HG03064 (cell line): ENCODE data around the gene SAXO2.
"Not testable (repeated sequence)": the region's sequence is repeated elsewhere in the genome, so short reads cannot be mapped to it uniquely, and the experiment has no call there.

Experiments
- ATAC-seq: cut with Tn5 transposase; IDR thresholded peaks from one replicate; pipeline ENCODE4 v1.9.1; 2021; ENCODE audit warnings: low read depth; ENCODE audit not compliant: unreplicated experiment

The SAXO2 gene

DNA sequence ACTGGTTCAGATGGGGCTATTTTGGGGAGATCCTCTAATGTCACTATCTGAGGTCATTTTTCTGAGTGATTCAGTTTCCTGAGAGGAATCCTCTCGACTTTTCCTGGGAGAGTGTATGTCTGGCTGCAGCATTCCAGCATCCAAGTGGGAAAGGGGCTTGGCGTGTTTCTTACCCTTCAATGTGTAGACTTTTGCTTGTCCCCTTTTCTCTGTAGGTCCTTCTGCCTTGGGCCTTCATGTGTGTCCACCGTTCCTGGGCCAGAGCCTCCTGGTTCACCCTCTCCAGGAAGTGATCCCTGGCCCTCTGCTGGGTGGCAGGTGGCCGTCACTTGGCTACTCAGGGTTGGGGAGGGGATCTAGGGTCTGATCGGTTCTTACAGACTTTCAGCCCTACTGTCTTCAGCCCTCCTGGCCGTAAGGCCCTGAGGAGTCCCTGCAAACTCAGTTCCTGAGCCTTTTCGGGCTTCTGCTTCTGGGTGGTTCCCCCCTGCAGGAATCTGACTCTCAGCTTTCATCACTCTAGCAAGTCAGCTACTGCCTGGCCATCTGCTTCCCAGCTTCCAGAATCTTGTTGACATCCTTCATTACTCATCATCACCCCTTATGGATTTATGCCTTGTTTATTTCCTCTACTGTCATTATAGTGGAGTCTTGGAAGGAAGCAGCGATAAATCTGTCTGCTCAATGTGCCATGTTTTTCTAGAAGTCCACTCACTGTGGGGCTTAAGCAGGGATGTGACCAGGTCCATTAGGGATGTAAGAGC is 50.1 kb downstream of the SAXO2 start:
- no peak for ATAC-seq

DNA sequence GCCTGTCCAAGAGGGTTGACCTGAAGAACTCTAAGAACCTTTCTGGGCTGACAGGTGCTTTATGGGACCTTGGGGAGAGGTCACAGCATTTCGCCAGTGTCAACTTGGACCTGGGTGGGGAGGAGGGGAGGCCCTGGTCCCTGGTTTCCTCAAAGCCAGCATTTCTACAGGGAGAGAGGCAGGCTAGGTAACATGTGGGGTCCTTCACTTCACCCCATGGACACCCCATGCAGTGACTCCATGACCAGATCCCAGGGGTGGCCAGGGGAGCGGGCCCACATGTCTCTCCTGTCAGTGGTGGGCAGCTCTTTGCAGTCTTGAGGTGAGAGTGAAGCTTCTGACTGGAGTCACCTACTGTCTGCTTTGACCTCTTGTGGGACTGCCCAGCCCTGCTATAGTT is 50.8 kb downstream of the SAXO2 start:
- no peak for ATAC-seq

DNA sequence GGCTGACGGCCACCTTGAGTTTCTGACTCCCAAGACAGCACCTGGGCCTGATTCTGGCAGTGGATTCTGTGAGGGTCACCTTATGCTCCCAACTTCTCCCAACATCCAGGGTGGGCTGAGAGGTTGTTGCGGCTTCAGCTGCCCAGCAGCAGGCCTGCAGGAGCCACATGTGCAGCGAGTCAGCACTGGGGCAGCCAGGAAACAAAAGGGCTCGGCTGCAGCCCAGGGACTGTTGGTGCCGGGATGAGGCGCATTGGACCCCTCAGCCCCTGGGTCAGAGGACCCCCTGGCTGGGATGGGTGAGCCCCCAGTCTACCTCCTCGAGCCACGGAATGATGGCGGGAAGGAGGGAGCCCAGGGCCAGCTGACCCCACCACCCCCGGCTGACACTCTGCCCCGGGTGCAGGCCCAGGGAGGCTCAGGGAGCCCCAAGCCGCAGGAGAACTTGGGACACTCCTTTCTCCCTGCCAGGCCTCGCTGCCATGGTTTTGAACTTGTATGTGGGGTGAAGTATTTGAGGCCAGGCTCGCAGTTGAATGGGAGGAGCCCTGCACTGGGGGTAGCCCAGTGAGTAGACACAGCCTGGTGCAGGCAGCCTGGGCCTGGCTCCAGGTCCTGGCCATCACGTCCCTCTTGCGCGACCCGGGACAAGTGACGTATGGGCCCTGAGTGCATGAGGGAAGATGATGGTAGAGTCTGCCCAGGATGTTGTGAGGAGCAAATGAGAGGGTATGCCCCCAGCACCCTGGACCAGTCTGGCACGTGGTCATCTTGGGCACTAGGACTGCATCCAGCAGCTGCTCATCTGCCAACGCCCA is 51.5 kb downstream of the SAXO2 start:
- not testable (repeated sequence) for ATAC-seq

DNA sequence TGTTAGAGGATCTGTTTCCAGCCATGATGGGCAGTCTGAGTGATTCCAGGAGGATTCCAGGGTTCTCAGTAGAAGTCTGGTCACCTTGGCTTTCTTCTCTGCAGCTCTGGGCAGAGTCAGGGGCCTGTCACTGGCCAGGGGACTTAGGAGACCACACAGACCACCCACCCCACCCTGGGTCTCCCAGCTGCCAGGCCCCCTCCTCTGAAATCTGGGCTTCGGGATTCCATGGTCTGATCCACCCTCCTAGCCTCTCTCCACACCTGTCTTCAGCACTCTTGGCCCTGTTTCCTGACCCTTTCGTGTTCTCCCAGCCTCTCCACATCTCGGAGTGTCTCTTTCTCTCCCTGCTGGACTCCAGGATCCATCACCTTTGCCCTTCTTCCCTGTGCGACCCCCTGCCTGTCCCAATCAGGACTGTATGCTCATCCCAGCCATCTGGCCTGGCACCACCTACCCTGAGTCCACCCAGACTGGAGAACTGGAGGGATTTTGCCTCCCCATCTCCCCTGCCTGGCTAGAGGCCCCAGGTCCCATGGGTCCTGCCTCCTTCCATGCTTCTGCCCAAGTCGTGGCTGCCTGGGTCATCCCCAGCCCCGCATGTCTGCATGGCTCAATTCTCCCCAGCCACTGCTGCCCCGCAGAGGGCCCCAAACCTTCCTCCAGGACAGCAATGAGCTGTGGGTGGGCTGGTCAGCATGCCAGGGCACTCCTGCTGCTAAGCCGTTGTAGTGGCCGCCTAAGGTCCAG is 52.3 kb downstream of the SAXO2 start:
- ATAC-seq: no peak

DNA sequence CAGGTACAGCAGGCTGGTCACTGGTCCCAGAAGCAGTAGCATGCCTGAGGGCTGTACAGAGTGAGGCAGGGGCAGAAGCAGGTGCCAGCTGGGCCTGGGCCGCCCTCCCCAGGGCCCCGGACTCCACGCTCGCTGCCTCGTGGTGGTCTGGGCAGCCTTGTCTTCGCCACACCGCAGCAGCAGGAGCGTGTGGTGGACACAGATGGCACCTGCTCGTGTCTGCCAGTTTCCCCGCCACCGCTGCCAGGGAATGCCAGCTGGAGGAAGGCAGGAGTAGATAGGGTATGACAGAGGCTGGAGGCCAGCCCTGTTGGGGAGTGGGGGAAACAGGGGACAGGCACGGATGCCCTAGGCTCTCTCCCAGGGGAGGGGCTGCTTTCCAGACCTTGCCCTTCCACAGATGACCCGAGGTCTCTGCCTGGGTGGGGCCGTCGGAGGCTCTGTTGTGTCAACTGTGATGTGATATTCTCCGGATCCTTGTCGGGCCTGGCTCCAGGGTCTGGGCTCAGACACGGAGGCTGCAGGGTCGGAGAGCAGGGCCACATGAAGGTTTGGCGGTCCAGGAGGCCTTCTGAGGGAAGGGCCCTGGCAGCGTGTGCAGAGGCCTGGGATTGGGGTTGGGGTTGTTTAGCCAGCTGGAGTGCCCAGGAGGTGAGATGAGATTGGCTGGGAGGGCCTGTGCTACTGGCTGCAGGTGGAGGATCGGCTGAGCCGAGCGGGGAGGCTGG is 53.1 kb downstream of the SAXO2 start:
- ATAC-seq: no peak

DNA sequence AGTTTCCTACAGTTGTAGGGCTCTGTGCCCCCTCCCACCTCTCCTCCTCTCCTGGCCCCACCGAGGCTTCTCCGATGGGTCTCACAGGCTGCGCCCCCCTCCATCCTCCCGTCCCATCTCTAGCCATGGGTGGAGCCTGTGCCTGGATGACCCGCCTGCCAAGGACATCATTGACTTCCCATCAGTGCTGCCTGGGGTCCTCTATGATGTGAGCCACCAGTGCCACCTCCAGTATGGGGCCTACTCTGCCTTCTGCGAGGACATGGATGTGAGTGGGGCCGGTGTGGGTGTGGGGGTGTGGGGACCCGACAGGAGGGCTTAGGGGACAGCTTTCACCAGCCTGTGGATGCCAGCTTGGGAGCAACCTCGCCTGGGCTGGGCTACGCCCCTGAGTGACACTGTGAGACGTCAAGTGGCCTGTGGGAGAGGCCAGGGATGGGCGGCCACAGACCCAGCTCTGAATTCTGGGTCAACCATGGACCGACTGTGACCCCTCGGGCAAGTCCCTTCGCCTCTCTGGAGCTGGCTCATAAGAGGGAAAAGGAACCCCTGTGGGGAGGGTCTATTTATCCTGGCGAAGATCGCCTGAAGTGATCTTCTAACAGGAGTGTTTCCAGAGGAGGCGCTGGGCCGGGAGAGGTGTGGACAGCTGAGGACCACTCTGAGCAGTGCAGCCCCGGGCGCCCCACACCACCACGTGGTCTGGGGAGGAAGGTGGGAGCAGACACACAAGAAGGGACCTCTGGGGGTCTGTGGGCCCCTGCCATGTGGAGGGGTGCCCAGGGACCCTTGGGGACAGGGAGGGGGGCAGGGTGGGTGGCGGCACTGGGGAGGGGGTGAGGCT is 53.9 kb downstream of the SAXO2 start:
- ATAC-seq: not testable (repeated sequence)

DNA sequence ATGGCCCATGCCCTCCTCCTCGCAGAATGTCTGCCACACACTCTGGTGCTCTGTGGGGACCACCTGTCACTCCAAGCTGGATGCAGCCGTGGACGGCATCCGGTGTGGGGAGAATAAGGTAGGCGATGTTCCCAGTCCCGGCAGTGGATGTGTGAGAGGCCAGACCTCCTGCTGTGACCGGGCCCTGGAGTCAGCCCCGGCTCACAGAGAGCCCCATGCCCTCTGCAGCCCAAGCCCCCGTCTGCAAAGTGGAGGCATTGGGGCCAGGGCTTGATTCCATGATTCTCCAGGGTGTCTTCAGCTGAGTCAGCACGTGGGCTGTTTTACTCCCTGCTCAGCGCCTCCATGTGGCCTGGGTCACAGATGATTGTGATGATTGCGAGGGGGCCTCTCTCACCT is 54.5 kb downstream of the SAXO2 start:
- ATAC-seq: no peak

DNA sequence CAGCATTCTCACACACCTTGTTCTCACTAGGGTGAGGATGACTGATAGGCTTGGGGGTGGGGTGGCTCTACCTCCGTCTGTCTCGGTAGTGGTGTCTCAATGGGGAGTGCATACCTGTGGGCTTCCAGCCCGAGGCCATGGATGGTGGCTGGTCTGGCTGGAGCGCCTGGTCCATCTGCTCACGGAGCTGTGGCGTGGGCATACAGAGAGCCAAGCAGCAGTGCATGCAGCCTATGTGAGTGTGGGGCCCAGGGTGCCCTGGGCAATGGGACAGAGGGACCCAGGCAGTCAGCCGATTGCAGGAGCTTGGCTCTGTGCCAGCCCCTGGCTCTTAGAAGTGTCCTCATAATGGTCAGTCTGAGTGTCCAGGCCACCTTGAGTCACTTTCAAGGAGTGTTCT is 54.9 kb downstream of the SAXO2 start:
- not testable (repeated sequence) for ATAC-seq

DNA sequence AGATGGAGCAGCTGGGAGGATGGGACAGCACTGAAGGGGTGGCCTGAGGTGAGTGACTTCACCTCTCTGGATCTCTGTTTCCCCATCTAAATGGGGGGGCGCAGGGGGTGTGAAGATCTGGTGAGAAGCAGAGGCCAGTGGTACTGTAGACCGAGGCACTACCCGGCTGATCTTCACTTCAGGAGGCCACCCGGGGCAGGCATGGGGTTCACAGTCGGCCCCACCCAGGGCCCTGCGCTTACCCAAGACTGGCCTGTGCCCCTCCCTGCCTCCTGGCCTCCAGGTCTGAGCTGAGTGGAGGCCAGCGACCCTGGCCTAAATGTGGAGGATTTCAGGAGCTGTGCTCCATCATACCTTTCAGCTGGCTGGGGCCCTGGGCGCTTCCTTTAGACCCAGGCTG is 55.7 kb downstream of the SAXO2 start:
- not testable (repeated sequence) for ATAC-seq

DNA sequence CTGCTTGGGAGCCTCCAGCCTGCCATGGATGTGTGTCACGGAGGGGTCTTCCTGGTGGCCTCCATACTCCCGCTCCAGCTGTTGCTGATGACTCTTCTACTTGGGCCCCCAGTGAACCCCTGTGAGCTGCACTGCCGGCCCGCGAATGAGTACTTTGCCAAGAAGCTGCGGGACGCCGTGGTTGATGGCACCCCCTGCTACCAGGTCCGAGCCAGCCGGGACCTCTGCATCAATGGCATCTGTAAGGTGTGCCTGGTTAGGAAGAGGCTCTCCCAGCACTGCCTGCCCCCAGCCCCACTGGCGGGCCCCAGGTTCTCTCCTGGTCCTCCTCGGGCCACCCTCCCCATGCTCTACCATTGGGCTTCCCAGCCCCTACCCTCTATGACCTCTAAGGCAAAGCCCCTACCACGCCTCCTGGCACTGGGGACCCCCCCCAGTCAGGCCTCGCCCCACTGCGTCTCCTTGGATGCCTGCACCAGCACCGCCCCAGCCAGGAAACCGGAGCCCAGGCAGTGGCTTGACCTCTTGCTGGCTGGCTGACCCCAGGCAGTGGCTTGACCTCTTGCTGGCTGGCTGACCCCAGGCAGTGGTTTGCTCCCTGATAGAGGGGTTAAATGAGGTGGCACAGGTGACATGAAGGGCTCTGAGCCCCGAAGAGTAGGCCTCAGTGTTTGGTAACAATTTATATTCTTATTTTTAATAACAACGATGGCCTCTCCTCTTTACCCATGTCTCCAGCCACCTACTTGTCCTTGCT is 57.1 kb downstream of the SAXO2 start:
- not testable (repeated sequence) for ATAC-seq

DNA sequence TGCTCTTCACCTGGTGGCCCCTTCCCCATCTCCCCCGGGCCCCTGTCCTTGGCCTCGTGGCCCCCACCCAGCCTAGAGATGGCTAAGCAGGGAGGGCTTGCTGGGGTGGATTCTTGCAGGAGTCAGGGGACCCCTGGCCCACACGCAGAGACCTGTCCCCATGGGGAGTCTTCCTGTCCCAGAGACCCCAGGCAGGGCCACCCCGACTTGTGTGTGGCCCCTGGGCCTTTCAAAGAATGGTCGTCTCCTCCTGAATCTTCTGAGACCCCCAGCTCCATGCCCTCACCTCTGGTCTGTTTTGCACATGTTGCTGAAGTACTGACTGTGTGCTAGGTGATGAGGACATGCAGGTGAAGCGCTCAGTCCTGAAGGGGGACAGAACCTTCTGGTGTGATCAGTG is 58.2 kb downstream of the SAXO2 start:
- ATAC-seq: not testable (repeated sequence)

DNA sequence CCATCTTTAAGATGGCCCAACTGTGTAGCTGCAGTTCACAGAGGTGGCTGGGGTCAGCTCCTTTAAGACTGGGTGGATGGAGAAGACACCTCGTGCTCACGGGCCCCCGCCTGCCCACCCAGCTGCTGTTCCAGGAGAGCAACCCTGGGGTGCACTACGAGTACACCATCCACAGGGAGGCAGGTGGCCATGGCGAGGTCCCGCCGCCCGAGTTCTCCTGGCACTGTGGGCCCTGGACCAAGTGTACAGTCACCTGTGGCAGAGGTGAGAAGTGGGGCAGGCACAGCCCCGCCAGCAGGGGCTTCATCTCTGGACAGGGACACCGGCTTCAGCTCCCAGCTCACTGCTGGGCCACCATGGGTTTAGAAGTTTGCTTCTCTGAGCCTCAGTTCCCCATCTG is 59.9 kb downstream of the SAXO2 start:
- not testable (repeated sequence) for ATAC-seq

DNA sequence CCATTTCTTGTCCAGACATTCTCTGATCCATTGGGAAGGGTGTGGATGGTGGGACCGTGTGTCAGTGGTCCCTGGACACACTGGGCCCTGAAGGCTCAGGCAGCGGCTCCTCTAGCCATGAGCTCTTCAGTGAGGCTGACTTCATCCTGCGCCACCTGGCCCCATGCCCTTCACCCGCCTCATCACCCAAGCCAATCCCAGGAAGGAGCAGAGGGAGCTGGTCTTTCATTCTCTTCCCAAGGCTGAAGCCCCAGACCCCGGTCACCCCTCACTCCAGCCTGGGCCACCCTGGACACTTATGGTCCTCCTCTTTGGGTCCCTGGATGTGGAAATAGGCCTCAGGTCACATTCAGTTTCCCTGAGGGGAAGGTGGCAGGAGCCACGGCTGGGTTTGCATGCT is 62.2 kb downstream of the SAXO2 start:
- ATAC-seq: not testable (repeated sequence)

DNA sequence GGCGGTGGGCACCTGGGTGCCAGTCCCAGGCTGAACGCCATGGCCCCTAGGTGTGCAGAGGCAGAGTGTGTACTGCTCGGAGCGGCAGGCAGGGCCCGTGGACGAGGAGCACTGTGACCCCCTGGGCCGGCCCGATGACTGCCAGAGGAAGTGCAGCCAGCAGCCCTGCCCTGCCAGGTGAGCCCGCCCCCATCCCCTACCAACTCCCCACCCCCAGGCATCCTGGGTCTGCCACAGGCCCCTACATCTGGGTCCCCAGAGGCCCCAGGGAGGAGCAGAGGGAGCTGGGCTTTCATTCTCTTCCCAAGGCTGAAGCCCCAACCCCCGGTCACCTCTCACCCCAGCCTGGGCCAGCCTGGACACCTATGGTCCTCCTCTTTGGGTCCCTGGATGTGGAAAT is 63.0 kb downstream of the SAXO2 start:
- not testable (repeated sequence) for ATAC-seq

DNA sequence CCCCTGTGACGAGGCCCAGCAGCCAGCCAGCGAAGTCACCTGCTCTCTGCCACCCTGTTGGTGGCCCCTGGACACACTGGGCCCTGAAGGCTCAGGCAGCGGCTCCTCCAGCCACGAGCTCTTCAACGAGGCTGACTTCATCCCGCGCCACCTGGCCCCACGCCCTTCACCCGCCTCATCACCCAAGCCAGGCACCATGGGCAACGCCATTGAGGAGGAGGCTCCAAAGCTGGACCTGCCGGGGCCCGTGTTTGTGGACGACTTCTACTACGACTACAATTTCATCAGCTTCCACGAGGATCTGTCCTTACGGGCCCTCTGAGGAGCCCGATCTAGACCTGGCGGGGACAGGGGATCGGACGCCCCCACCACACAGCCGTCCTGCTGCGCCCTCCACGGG is 64.3 kb downstream of the SAXO2 start:
- not testable (repeated sequence) for ATAC-seq

DNA sequence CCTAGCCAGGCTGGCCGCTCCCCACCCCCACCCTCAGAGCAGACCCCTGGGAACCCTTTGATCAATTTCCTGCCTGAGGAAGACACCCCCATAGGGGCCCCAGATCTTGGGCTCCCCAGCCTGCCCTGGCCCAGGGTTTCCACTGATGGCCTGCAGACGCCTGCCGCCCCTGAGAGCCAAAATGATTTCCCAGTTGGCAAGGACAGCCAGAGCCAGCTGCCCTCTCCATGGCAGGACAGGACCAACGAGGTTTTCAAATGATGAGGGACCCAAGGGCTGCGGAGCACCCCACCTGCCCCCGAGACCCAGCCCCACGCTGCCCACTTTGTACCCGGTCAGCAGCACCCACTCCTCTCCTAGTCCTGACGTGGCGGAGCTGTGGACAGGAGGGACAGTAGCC is 64.8 kb downstream of the SAXO2 start:
- ATAC-seq: not testable (repeated sequence)

DNA sequence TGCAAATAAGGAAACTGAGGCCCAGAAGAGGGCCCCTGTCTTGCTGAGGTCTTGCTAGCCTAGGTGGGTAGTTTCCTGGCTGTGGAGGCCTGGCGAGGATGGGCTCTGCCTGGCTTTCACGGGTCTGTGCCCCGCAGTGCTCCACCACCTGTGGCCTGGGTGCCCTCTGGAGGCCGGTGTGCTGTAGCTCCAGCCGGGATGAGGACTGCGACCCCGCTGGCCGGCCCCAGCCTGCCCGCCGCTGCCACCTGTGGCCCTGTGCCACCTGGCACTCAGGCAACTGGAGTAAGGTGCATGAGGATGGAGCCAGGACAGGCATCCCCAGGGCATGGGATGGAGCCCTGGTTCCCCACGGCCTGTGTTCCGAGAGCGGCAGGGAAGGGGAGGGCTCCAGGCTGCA is 66.4 kb downstream of the SAXO2 start:
- not testable (repeated sequence) for ATAC-seq

DNA sequence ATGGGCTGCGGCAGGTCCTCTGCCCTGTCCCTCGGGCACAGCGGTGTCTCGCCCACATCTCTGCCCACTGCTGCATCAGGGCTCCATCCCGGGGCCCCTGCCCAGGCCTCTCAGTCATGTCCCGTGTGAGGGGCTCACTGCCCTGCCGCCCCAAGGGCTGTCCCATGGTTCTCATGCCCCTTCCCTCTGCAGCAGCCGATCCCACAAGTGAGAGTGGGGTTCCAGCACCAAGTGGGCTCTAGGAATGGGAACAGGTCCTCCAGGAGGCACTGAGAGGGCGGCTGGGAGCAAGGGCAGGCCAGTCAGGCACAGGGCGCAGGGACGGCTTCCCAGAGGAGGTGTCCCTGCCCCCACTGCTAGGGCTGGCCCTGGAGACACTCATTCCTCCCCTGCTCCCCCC is 68.3 kb downstream of the SAXO2 start:
- ATAC-seq: not testable (repeated sequence)
